NCI-H2227 treated with DMSO at 0.1 percent for 48 hours (cell line): ENCODE data around the gene IL34.
A peak's percentile ranks its signal among the peaks of the same experiment; 100 is the strongest.

Experiments used
- DNase-seq: peaks from one replicate; lab custom pipeline; 2025; lab: John Stamatoyannopoulos, UW

The IL34 gene

GRCh38 chr16:70678121-70678897 lies 31.9 kb downstream of the IL34 start:
- no peak for DNase-seq

GRCh38 chr16:70678898-70679670 lies 32.7 kb downstream of the IL34 start:
- no peak for DNase-seq

- DNase-seq = no peak
These were observed 33.5 kb downstream of the IL34 start for GRCh38 chr16:70679671-70680494.

- DNase-seq = no peak
These were observed 34.4 kb downstream of the IL34 start for GRCh38 chr16:70680495-70681381.

- DNase-seq = no peak
These were observed 35.3 kb downstream of the IL34 start for GRCh38 chr16:70681382-70682238.

GRCh38 chr16:70682239-70683145 lies 36.1 kb downstream of the IL34 start:
- no peak for DNase-seq

GRCh38 chr16:70683146-70683944 lies 37.0 kb downstream of the IL34 start:
- DNase-seq = no peak

GRCh38 chr16:70684146-70685060 lies 38.0 kb downstream of the IL34 start:
- DNase-seq = no peak

- DNase-seq = no peak
These were observed 38.9 kb downstream of the IL34 start for GRCh38 chr16:70685061-70685937.

GRCh38 chr16:70685938-70686375 lies 39.6 kb downstream of the IL34 start, which contains the start of gene MTSS2:
Gene MTSS2 (minus strand): TSS chr16:70686053. CDS start chr16:70685791, 262 bp downstream.
- DNase-seq = peak; percentile 38

- no peak for DNase-seq
These were observed 40.2 kb downstream of the IL34 start for GRCh38 chr16:70686376-70687101.

GRCh38 chr16:70687102-70687511 lies 40.7 kb downstream of the IL34 start:
- no peak for DNase-seq

- no peak for DNase-seq
These were observed 41.4 kb downstream of the IL34 start for GRCh38 chr16:70687671-70688245.

GRCh38 chr16:70688246-70688742 lies 41.9 kb downstream of the IL34 start:
- DNase-seq = no peak
